Measurements from ENCODE around the gene AMPD2.
"Not testable (repeated sequence)": the region's sequence is repeated elsewhere in the genome, so short reads cannot be mapped to it uniquely, and the experiment has no call there.

The AMPD2 gene

GRCh38 chr1:109657970-109658369 is 38.3 kb downstream of the AMPD2 start:
- no peak for DNase-seq
- Histone ChIP-seq H3K4me3 (ENCODE audit: low read depth, low read length) (no peak overlapping the region), H3K27me3 (replicated peaks) (no peaks in the 10 kb centered on the region), H3K27ac (no peak overlapping the region), H3K36me3 (replicated peaks) (no peaks in the 10 kb centered on the region)
- in situ Hi-C loops (cut with HindIII; ENCODE audit: low pct_ligation_motif_present, low sequenced_read_pairs) = loop anchor here (10.0 kb wide), 1 partner anchor 107 kb away; the partner anchor contains the start of gene EPS8L3
- no peak for TF ChIP-seq CTCF (IDR thresholded peaks at IDR 0.05; ENCODE audit: low read depth, low read length, missing control alignments)

- H3K36me3 ChIP-seq (replicated peaks) = no peaks in the 10 kb centered on the region
- no peak for DNase-seq
- no peak overlapping the region for H3K27ac ChIP-seq
- no peak for TF ChIP-seq CTCF (IDR thresholded peaks at IDR 0.05; ENCODE audit: low read depth, low read length, missing control alignments)
- H3K4me3 ChIP-seq (ENCODE audit: low read depth, low read length) = no peak overlapping the region
- in situ Hi-C loops (cut with HindIII; ENCODE audit: low pct_ligation_motif_present, low sequenced_read_pairs) = loop anchor here (10.0 kb wide), 1 partner anchor 106 kb away; the partner anchor contains the start of gene EPS8L3
- no peaks in the 10 kb centered on the region for H3K27me3 ChIP-seq (replicated peaks)
Observed at GRCh38 chr1:109658533-109659042, 39.0 kb downstream of the AMPD2 start.

GRCh38 chr1:109659145-109659544 is 39.5 kb downstream of the AMPD2 start:
- in situ Hi-C loops (cut with HindIII; ENCODE audit: low pct_ligation_motif_present, low sequenced_read_pairs) = loop anchor here (10.0 kb wide), 1 partner anchor 106 kb away; the partner anchor contains the start of gene EPS8L3
- no peak for TF ChIP-seq CTCF (IDR thresholded peaks at IDR 0.05; ENCODE audit: low read depth, low read length, missing control alignments)
- H3K36me3 ChIP-seq (replicated peaks) = no peaks in the 10 kb centered on the region
- no peak for DNase-seq
- H3K27ac ChIP-seq = no peak overlapping the region
- no peaks in the 10 kb centered on the region for H3K27me3 ChIP-seq (replicated peaks)
- no peak overlapping the region for H3K4me3 ChIP-seq (ENCODE audit: low read depth, low read length)

GRCh38 chr1:109659997-109660690 is 40.5 kb downstream of the AMPD2 start:
- H3K36me3 ChIP-seq (replicated peaks) = no peaks in the 10 kb centered on the region
- no peaks in the 10 kb centered on the region for H3K27me3 ChIP-seq (replicated peaks)
- no peak overlapping the region for H3K27ac ChIP-seq
- no peak for TF ChIP-seq CTCF (IDR thresholded peaks at IDR 0.05; ENCODE audit: low read depth, low read length, missing control alignments)
- no peak overlapping the region for H3K4me3 ChIP-seq (ENCODE audit: low read depth, low read length)
- in situ Hi-C loops (cut with HindIII; ENCODE audit: low pct_ligation_motif_present, low sequenced_read_pairs) = loop anchor here (10.0 kb wide), 1 partner anchor 105 kb away; the partner anchor contains the start of gene EPS8L3
- DNase-seq = no peak

- in situ Hi-C loops (cut with HindIII; ENCODE audit: low pct_ligation_motif_present, low sequenced_read_pairs); DNase-seq; H3K36me3 ChIP-seq (replicated peaks); H3K27ac ChIP-seq; H3K4me3 ChIP-seq (ENCODE audit: low read depth, low read length); H3K27me3 ChIP-seq (replicated peaks): not testable (repeated sequence)
Observed at GRCh38 chr1:109660691-109661026, 41.0 kb downstream of the AMPD2 start.

GRCh38 chr1:109661391-109661790 is 41.8 kb downstream of the AMPD2 start:
- in situ Hi-C loops (cut with HindIII; ENCODE audit: low pct_ligation_motif_present, low sequenced_read_pairs) = no loop called here
- TF ChIP-seq CTCF (IDR thresholded peaks at IDR 0.05; ENCODE audit: low read depth, low read length, missing control alignments) = no peak
- Histone ChIP-seq H3K27me3 (replicated peaks) (no peaks in the 10 kb centered on the region), H3K27ac (no peak overlapping the region), H3K4me3 (ENCODE audit: low read depth, low read length) (no peak overlapping the region), H3K36me3 (replicated peaks) (no peaks in the 10 kb centered on the region)
- no peak for DNase-seq
